ENCODE data around the gene IL4R.
A peak's percentile ranks its signal among the peaks of the same experiment; 100 is the strongest.

Gene IL4R

GRCh38 chr16:27333104-27333503 is 19.3 kb downstream of the IL4R start:
- DNase-seq = no peak

- no peak for DNase-seq
These were observed 19.8 kb downstream of the IL4R start for GRCh38 chr16:27333549-27333948.

GRCh38 chr16:27334192-27334764 is 20.5 kb downstream of the IL4R start:
- no peak for DNase-seq

GRCh38 chr16:27334838-27335237 is 21.1 kb downstream of the IL4R start:
- DNase-seq = no peak

- no peak for DNase-seq
These were observed 21.7 kb downstream of the IL4R start for GRCh38 chr16:27335349-27336053.

- no peak for DNase-seq
These were observed 23.2 kb downstream of the IL4R start for GRCh38 chr16:27337024-27337423.

GRCh38 chr16:27339180-27339579 is 25.4 kb downstream of the IL4R start:
- no peak for DNase-seq

- no peak for DNase-seq
These were observed 26.9 kb downstream of the IL4R start for GRCh38 chr16:27340654-27341053.

GRCh38 chr16:27341549-27341948 is 27.8 kb downstream of the IL4R start:
- no peak for DNase-seq

- DNase-seq = no peak
These were observed 28.2 kb downstream of the IL4R start for GRCh38 chr16:27341971-27342370.

GRCh38 chr16:27344721-27345120 is 30.9 kb downstream of the IL4R start:
- DNase-seq = peak; percentile 38

- no peak for DNase-seq
These were observed 31.4 kb downstream of the IL4R start for GRCh38 chr16:27345201-27345600.

GRCh38 chr16:27346819-27347218 is 33.0 kb downstream of the IL4R start:
- DNase-seq = no peak

GRCh38 chr16:27347930-27348685 is 34.3 kb downstream of the IL4R start:
- peak; percentile 25 for DNase-seq

GRCh38 chr16:27349276-27349675 is 35.5 kb downstream of the IL4R start:
- no peak for DNase-seq

GRCh38 chr16:27350006-27350405 is 36.2 kb downstream of the IL4R start:
- no peak for DNase-seq

GRCh38 chr16:27351989-27352388 is 38.2 kb downstream of the IL4R start:
- DNase-seq = peak; percentile 93

- DNase-seq = peak; percentile 42
These were observed 40.1 kb downstream of the IL4R start for GRCh38 chr16:27353853-27354252.

- peak; percentile 74 for DNase-seq
These were observed 41.8 kb downstream of the IL4R start for GRCh38 chr16:27355610-27356009.

- DNase-seq = no peak
These were observed 43.0 kb downstream of the IL4R start for GRCh38 chr16:27356794-27357193.

- no peak for DNase-seq
These were observed 45.3 kb downstream of the IL4R start for GRCh38 chr16:27359051-27359450.

GRCh38 chr16:27359615-27360014 is 45.8 kb downstream of the IL4R start:
- no peak for DNase-seq

- no peak for DNase-seq
These were observed 48.2 kb downstream of the IL4R start for GRCh38 chr16:27361987-27362386.

- no peak for DNase-seq
These were observed 48.9 kb downstream of the IL4R start for GRCh38 chr16:27362570-27363245.

Measured in hematopoietic multipotent progenitor cell treated with erythropoietin and hydrocortisone succinate and interleukin-3 and kit ligand, for 8 days (in vitro differentiated cells).